Measurements from ENCODE around the gene PCK2.

DNA sequence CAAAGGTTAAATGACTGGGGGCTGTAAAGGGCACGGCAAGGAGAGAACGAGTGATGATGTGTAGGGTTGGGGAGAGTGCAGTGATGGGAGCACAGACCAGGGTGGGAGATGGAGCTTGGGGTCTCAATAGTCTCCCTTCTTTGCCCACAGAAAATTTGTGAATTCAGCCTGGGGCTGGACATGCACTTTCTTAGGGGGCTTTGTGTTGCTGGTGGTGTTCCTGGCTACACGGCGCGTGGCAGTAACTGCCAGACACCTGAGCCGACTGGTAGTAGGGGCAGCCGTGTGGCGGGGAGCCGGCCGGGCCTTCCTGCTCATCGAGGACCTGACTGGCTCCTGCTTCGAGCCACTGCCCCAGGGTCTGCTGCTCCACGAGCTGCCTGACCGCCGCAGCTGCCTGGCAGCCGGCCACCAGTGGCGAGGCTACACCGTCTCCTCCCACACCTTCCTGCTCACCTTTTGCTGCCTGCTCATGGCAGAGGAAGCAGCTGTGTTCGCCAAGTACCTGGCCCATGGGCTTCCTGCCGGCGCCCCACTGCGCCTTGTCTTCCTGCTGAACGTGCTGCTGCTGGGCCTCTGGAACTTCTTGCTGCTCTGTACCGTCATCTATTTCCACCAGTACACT, 38.1 kb downstream of the PCK2 start:
- TF ChIP-seq, protein P1, sequence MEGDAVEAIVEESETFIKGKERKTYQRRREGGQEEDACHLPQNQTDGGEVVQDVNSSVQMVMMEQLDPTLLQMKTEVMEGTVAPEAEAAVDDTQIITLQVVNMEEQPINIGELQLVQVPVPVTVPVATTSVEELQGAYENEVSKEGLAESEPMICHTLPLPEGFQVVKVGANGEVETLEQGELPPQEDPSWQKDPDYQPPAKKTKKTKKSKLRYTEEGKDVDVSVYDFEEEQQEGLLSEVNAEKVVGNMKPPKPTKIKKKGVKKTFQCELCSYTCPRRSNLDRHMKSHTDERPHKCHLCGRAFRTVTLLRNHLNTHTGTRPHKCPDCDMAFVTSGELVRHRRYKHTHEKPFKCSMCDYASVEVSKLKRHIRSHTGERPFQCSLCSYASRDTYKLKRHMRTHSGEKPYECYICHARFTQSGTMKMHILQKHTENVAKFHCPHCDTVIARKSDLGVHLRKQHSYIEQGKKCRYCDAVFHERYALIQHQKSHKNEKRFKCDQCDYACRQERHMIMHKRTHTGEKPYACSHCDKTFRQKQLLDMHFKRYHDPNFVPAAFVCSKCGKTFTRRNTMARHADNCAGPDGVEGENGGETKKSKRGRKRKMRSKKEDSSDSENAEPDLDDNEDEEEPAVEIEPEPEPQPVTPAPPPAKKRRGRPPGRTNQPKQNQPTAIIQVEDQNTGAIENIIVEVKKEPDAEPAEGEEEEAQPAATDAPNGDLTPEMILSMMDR (IDR thresholded peaks at IDR 0.05): no peak
- TF ChIP-seq POLR2A (IDR thresholded peaks at IDR 0.05; ENCODE audit: low read length) (no peak), PHF8 (IDR thresholded peaks at IDR 0.05; ENCODE audit: borderline replicate concordance, low read depth) (no peak)

Data from A549 (cell line).